IPS-18c (cell line): Measurements from ENCODE around the gene TFCP2.

ENCODE experiments used
- H3K4me3 ChIP-seq: 2 replicates; pipeline ENCODE4 v1.7.0; 2013; ENCODE audit warnings: low read depth, mild to moderate bottlenecking, low read length, moderate library complexity; ENCODE audit not compliant: insufficient read depth
- H3K9me3 ChIP-seq: one replicate; pipeline ENCODE4 v1.6.1; 2013; ENCODE audit warnings: mild to moderate bottlenecking, low read length, moderate library complexity; ENCODE audit not compliant: control insufficient read depth, insufficient read depth

Gene TFCP2

DNA sequence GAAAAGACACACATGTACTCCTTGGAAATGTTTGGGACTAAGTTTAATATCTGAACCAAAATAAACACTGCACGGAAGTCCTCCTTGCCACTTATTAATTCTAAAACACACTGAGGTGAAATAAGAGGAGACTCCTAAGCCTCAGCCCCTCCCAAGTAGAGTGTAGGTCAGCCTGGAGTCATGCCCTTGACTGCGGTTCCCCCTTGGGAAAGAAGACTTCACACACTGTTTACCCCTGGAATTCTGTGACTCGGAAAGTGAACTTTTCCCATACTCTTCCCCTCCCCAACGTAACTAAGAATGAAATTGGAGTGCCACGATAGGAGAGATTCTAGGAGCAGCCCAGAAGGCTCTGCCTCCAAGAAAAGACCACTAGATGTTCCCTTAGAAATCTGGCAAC is 8.6 kb upstream of the TFCP2 start:
- Histone ChIP-seq H3K9me3 (no peaks in the 10 kb centered on the region), H3K4me3 (no peak overlapping the region)

DNA sequence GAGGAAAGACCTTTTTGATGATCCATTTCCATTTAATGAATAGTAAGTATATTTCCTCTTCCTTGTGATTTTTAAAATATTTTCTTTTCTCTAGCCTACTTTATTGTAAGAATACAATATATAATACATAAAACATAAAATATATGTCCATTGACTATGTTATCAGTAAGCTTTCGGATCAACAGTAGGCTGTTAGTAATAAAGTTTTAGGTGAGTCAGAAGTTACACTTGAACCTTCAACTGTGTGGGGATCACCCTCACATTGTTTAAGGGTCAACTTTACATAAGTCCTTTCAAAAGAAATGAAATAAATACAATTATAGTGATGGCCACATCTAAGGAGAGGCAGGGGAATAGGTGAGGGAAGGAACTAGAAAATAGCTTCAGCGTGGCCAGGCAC is 5.0 kb upstream of the TFCP2 start:
- Histone ChIP-seq H3K9me3 (no peaks in the 10 kb centered on the region), H3K4me3 (no peak overlapping the region)

DNA sequence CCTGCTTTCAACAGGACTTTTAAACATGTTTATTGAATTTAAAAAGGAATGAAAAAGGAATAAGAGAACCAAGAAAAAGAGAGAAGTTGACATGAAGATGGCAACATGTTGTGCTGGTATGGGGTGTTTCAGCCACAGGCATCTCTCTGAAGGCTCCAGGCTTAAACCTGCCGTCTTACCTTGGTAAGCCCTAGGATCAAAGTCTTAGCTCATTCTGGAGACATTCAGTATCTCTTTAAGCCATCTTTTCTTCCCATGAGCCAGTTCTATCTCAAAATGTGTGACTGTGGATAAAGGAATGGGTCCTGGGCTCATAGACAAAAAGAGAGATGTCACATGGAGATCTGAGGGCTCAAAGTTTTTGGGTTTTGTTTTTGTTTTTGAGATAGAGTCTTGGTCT is 1.6 kb upstream of the TFCP2 start:
- no peaks in the 10 kb centered on the region for H3K9me3 ChIP-seq

DNA sequence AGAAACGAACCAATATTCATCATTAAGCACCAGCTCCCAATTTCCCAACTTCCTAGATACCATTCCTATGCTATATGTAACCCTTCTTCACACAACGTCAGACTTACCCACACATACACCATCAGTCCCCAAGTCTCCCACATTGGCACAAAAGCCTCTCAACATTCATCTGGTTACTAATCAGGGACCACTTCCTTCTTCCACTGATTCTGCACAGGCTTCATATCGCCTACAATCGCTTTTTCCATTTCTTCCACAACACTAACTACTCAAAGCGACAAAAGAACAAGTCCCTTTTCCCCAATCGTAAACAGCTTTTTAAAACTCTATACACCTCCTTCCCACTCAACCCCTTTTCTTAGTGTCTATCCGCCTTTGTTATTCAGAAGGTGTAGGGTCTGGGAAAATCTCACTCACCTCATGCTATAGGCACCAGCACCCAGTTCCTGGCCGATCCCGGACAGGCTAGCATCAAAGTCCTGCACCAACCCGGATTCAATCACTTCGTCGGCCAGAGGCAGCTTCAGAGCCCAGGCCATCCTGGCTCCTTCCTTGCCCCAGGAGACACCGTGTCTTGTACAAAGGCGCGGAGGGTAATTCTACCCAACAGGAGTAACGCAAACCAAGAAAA is 936 bp downstream of the TFCP2 start:
- no peaks in the 10 kb centered on the region for H3K9me3 ChIP-seq

More for the DNA sequence above, 1.6 kb upstream of the TFCP2 start:
- no peak overlapping the region for H3K4me3 ChIP-seq

DNA sequence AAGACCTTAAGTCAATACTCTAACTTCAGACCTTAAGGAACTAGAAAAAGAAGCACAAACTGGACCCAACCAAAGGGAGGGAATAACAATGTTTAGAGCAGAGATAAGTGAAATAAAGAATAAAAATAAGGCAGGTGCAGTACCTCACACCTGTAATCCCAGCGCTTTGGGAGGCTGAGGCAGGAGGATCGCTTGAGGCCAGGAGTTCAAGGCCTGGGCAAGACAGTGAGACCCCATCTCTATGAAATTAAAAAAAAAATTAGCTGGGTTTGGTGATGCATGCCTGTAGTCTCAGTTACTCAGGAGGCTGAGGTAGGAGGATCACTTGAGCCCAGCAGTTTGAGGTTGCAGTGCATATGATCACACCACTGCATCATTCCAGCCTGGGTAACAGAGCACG is 9.1 kb downstream of the TFCP2 start:
- H3K4me3 ChIP-seq, result no peak overlapping the region
- no peaks in the 10 kb centered on the region for H3K9me3 ChIP-seq

More for the DNA sequence above, 936 bp downstream of the TFCP2 start:
- peak overlapping the region; percentile 98 for H3K4me3 ChIP-seq

DNA sequence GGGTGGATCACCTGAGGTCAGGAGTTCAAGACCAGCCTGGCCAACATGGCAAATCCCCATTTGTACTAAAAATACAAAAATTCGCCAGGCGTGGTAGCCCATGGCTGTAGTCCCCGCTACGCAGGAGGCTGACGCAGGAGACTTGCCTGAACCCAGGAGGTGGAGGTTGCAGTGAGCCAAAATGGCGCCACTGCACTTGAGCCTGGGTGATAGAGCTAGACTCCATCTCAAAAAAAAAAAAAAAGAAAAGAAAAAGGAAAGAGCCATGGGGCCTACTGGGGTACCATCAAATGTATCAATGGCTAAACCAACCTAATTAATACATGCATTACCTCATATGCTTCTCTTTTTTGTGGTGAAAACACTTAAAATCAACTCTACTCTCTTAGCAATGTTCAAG is 10.7 kb downstream of the TFCP2 start:
- no peak overlapping the region for H3K4me3 ChIP-seq
- H3K9me3 ChIP-seq, result no peaks in the 10 kb centered on the region

DNA sequence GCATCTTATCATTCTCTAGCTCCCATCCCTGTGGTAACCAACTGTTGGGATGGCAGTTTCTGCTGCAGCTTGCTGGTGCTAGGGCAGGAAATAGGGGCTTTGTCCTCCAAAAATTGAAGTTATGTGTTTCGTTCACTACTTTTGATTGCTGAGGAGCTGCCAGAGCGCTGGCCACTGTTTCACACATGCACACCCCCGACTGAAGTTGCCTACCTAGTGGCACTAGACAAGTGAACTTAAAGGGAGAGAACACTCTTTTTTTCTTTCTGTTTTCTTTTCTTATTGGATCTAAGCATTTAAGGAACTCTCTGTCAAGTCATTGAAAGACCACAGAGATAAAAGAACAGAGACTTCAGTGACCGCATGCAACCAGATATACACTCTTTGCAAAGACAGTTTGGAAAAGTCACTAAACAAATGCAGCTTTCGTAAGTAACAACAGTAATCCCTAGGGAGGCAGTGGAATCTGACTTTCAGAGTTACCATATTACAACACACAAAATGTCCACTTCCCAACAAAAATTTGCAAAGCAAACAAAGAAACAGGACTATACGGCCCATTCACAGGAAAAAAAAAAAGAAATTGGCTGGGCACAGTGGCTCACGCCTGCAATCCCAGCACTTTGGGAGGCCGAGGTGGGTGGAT is 12.0 kb downstream of the TFCP2 start:
- Histone ChIP-seq H3K4me3 (no peak overlapping the region), H3K9me3 (no peaks in the 10 kb centered on the region)

DNA sequence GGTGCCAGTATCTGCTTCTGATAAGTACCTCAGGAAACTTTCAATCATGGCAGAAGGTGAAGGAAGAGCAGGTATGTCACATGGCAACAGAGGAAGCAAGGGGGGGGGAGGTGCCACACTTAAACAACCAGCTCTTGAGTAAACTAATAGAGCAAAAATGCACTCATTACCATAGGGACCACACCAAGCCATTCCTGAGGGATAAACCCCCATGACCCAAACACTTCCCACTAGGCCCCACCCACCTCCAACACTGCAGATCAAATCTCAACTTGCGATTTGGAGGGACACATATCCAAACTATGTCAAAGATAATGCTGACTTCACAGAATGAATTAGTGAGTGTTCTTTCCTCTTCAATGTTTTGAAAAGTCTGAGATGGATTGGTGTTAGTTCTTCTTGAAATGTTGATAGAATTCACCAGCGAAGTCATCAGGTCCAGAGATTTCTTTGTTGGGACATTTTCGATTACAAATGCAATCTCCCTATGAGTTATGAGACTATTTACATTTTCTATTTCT is 16.6 kb downstream of the TFCP2 start:
- H3K4me3 ChIP-seq, result no peak overlapping the region
- no peaks in the 10 kb centered on the region for H3K9me3 ChIP-seq

DNA sequence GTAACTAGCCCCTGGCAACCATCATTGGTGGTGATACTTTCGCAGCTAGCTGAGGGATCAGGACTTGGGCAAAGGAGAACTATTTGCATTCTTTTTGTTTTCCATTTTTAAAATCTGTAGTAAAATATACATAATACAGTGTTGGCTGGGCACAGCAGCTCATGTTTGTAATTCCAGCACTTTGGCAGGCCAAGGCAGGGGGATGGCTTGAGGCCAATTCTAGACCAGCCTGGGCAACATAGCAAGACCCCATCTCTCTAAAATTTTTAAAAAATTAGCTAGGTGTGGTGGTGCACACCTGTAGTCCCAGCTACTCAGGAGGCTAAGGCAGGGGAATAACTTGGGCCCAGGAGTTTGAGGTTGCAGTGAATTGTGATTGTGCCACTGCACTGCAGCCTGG is 20.0 kb downstream of the TFCP2 start:
- Histone ChIP-seq H3K9me3 (no peaks in the 10 kb centered on the region), H3K4me3 (no peak overlapping the region)

DNA sequence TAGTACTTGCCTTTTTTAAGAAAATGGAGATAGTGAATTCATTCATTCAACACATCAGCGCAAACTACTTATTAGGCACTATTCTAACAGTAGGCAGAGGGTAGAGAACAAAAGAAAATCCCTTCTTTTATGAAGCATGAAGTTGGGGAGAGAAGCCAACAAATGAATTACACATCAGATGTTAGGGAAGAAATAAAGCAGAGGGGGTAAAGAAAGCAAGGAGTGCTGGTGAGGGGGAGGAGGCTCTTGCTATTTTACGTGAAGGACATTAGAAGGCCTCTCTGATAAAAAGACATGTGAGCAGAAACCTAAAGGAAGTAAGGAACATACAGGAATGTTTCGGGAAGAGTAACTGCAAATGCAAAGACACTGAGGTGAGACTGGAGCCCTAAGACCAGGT is 22.2 kb downstream of the TFCP2 start:
- no peak overlapping the region for H3K4me3 ChIP-seq
- H3K9me3 ChIP-seq, result no peaks in the 10 kb centered on the region

DNA sequence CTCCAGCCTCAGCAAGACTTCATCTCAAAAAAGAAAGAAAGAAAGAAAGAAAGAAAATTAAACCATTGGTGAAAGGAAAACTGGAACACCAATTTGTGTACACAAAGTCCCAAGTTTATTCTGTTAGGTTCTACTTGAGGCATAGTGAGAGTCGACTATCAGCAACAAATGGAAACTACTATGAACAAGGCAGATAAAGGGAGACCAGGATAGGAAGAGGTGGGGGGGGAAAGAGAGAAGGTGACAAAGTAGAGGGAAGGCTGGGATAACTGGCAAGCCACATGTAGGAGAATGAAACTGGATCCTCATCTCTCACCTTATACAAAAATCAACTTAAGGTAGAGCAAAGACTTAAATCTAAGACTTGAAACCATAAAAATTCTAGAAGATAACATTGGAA is 25.6 kb downstream of the TFCP2 start:
- H3K4me3 ChIP-seq, result no peak overlapping the region

DNA sequence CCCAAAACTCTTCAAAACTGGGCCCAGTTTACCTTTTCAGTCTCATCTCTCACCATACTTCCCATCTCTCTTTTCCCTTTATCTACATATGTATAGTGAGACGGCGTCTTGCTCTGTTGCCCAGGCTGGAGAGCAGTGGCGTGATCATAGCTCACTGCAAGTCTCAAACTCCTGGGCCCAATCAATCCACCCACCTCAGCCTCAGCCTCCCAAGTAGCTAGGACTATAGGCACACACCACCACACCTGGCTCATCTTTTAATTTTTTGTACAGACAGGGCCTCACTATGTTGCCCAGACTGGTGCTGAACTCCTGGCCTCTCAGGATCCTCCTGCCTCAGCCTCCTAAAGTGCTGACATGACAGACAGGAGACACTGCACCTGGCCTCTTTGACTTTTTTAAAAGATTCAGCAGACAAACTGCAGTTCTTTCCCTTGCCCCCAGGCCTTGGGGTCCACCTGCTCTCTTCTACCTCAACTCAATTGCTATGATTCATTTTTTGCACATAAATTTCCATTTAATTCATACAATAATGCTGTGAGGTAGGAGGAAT is 33.6 kb downstream of the TFCP2 start:
- H3K4me3 ChIP-seq, result no peak overlapping the region

More for the DNA sequence above, 25.6 kb downstream of the TFCP2 start:
- no peaks in the 10 kb centered on the region for H3K9me3 ChIP-seq

DNA sequence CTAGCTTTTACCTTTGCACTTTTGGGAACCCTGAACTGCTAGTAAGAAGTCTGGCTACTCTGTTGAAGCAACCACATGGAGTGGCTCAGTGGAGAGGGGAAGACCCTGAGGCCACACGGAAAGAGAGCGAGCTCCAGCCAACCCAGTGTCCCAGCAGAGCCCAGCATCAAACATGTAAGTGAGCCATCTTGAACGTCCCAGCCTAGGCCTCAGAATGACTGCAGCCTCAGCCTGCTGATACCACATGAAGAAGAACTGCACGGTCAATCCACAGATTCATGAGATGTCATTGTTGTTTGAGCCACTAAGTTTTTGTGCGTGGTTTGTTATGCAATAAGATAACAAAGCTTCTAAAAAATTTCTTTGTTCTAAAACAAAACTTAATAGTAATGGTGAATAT is 40.2 kb downstream of the TFCP2 start:
- Histone ChIP-seq H3K9me3 (no peaks in the 10 kb centered on the region), H3K4me3 (no peak overlapping the region)

More for the DNA sequence above, 33.6 kb downstream of the TFCP2 start:
- no peaks in the 10 kb centered on the region for H3K9me3 ChIP-seq

DNA sequence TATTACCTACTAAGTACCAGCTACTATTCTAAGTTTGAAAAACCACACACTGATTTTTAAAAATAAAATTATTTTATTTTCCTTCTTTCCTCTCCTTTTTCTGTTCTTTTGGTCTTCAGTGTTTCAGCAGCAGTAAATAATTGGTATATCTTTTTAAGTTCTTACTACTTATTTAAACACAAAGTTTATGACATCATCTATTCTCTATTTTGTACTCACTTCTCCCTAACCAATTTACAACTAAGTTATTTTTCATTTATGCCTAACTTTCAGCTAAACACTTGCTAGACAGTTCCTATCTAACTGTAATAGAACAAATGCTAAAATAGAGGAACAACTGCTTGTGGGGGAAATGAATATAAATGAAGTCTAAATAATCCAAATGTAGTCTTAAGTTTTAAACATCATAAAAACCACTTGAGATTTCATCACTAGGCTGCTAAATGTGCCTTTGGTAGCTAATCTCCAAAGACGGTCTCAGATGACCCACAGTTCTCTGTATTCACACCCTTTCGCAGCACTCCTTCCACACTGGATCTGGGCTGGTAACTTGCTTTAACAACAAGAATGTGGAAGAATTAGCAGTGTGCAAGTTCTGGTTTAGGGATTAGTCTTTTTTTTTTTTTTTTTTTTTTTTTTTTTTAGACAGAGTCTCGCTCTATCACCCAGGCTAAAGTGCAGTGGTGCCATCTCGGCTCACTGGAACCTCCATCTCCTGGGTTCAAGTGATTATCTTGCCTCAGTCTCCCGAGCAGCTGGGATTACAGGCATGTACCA is 41.0 kb downstream of the TFCP2 start:
- Histone ChIP-seq H3K4me3 (no peak overlapping the region), H3K9me3 (no peaks in the 10 kb centered on the region)

DNA sequence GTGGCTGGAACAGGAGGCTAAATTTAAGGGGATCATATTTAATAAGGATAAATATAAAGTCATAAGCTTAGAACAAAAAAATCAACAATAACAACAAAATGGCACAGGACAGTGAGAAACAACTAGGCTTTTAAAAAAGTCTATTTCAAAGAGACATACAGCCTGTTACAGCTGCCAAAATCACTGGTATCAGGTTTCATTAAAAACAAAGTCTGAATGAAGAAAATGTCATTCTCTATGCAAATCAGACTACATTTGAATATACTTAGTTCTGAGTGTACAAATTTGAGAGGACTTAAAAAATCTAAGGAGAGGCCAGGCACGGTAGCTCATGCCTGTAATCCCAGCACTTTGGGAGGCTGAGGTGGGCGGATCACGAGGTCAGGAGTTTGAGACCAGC is 44.0 kb downstream of the TFCP2 start:
- Histone ChIP-seq H3K4me3 (no peak overlapping the region), H3K9me3 (no peaks in the 10 kb centered on the region)

DNA sequence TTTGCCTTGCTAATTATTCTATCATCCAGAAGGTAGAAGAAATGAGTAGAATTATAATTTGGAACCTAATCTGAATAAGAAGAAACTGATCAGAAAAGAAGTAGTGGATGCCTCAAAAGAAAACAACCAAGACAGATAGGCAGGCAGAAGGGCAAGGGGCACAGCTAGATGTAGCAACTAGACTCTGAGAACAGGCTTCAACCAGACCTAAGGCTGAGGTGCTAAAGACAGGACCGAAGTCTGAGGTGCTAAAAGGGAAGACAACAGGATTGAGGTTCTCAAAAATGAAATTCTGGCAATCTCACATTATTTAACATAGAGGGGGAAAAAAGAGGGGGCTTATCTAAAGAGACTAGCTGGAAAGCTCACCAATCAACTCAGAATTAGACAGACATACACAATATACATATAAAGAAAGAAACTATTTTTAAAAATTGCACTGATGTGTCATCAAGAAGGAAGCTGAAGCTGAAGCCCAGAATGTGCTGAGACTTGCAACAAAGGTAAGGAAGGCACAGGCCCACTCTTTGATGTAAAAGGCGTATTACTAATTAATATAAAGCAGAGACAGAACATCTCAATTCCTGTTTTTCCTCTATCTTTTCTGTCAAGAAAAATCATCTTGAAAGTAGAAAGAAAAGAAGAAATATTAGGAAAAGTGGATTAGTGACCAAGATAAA is 45.7 kb downstream of the TFCP2 start:
- H3K4me3 ChIP-seq, result no peak overlapping the region
- no peaks in the 10 kb centered on the region for H3K9me3 ChIP-seq

DNA sequence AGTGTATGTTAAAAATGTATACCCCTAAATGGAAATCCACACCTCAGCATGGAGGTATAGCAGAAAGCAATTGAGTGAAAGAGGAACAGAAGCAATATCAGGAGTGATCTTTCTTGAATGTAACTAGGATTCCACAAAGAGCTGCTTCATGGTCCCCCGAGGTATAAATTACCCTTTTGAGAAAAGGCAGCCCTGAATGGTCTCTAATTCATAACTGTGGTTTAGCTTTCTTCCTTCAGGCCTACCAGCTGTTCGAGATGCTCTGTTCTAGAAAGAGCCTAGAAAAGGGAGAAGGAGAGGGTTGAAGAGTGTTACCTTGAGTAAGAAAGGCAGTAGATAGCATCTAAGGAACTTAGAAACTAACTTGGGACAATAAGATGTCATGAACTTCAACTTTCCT is 46.6 kb downstream of the TFCP2 start:
- Histone ChIP-seq H3K9me3 (no peaks in the 10 kb centered on the region), H3K4me3 (no peak overlapping the region)
